ENCODE measurements around the gene KATNA1.
"Not testable (repeated sequence)": the region's sequence is repeated elsewhere in the genome, so short reads cannot be mapped to it uniquely, and the experiment has no call there.

KATNA1 gene

GRCh38 chr6:149648148-149649145 lies at the start of gene KATNA1:
Gene KATNA1 (minus strand): TSS chr6:149648714. CDS start chr6:149638547, 10,167 bp downstream.
- Histone ChIP-seq H3K27me3 (ENCODE audit: control insufficient read depth in 1 of 2, insufficient read depth in 2 of 2, low read length in 2 of 2) (no peaks in the 10 kb centered on the region), H3K36me3 (ENCODE audit: control insufficient read depth in 1 of 2, insufficient read depth in 2 of 2, low read length in 2 of 2) (no peaks in the 10 kb centered on the region), H3K4me1 (ENCODE audit: control insufficient read depth in 1 of 2, insufficient read depth in 2 of 2, low read length in 2 of 2) (peaks cover 4 to 9% of the 10 kb centered on the region in 2 donors), H3K9ac (ENCODE audit: low read depth in 1 of 2, low read length in 2 of 2) (peak within 1 kb of the TSS; percentile 86 to 91), H3K9me3 (ENCODE audit: control insufficient read depth in 1 of 2, low read length in 2 of 2) (no peaks in the 10 kb centered on the region), H3K4me3 (ENCODE audit: low read depth in 1 of 2, low read length in 2 of 2) (peak within 1 kb of the TSS; percentile 89 to 90), H3K27ac (ENCODE audit: low read depth, low read length) (peak within 1 kb of the TSS; percentile 51)

- Histone ChIP-seq H3K9ac (ENCODE audit: low read depth in 1 of 2, low read length in 2 of 2) (no peak overlapping the region), H3K27me3 (ENCODE audit: control insufficient read depth in 1 of 2, insufficient read depth in 2 of 2, low read length in 2 of 2) (no peaks in the 10 kb centered on the region), H3K9me3 (ENCODE audit: control insufficient read depth in 1 of 2, low read length in 2 of 2) (no peaks in the 10 kb centered on the region), H3K27ac (ENCODE audit: low read depth, low read length) (no peak overlapping the region), H3K4me1 (ENCODE audit: control insufficient read depth in 1 of 2, insufficient read depth in 2 of 2, low read length in 2 of 2) (no peaks in the 10 kb centered on the region), H3K36me3 (ENCODE audit: control insufficient read depth in 1 of 2, insufficient read depth in 2 of 2, low read length in 2 of 2) (peaks cover 0 to 19% of the 10 kb centered on the region in 2 donors), H3K4me3 (ENCODE audit: low read depth in 1 of 2, low read length in 2 of 2) (no peak overlapping the region)
These were observed 49.7 kb upstream of the KATNA1 start for GRCh38 chr6:149698175-149698574.

- H3K27me3 ChIP-seq (ENCODE audit: control insufficient read depth in 1 of 2, insufficient read depth in 2 of 2, low read length in 2 of 2) = no peaks in the 10 kb centered on the region
- no peaks in the 10 kb centered on the region for H3K9me3 ChIP-seq (ENCODE audit: control insufficient read depth in 1 of 2, low read length in 2 of 2)
- H3K27ac ChIP-seq (ENCODE audit: low read depth, low read length) = no peak overlapping the region
- H3K36me3 ChIP-seq (ENCODE audit: control insufficient read depth in 1 of 2, insufficient read depth in 2 of 2, low read length in 2 of 2) = peaks cover 5 to 28% of the 10 kb centered on the region in 2 donors
- no peaks in the 10 kb centered on the region for H3K4me1 ChIP-seq (ENCODE audit: control insufficient read depth in 1 of 2, insufficient read depth in 2 of 2, low read length in 2 of 2)
- no peak overlapping the region for H3K9ac ChIP-seq (ENCODE audit: low read depth in 1 of 2, low read length in 2 of 2)
- no peak overlapping the region for H3K4me3 ChIP-seq (ENCODE audit: low read depth in 1 of 2, low read length in 2 of 2)
These were observed 48.4 kb upstream of the KATNA1 start for GRCh38 chr6:149696901-149697300.

GRCh38 chr6:149694921-149695320 lies 46.4 kb upstream of the KATNA1 start:
- H3K36me3 ChIP-seq (ENCODE audit: control insufficient read depth in 1 of 2, insufficient read depth in 2 of 2, low read length in 2 of 2) = peaks cover 6 to 35% of the 10 kb centered on the region in 2 donors

GRCh38 chr6:149691201-149691600 lies 42.7 kb upstream of the KATNA1 start:
- no peaks in the 10 kb centered on the region for H3K27me3 ChIP-seq (ENCODE audit: control insufficient read depth in 1 of 2, insufficient read depth in 2 of 2, low read length in 2 of 2)
- peaks cover 10 to 28% of the 10 kb centered on the region in 2 donors for H3K36me3 ChIP-seq (ENCODE audit: control insufficient read depth in 1 of 2, insufficient read depth in 2 of 2, low read length in 2 of 2)
- no peak overlapping the region for H3K27ac ChIP-seq (ENCODE audit: low read depth, low read length)
- no peak overlapping the region for H3K4me3 ChIP-seq (ENCODE audit: low read depth in 1 of 2, low read length in 2 of 2)
- no peaks in the 10 kb centered on the region for H3K9me3 ChIP-seq (ENCODE audit: control insufficient read depth in 1 of 2, low read length in 2 of 2)
- H3K9ac ChIP-seq (ENCODE audit: low read depth in 1 of 2, low read length in 2 of 2) = no peak overlapping the region
- H3K4me1 ChIP-seq (ENCODE audit: control insufficient read depth in 1 of 2, insufficient read depth in 2 of 2, low read length in 2 of 2) = no peaks in the 10 kb centered on the region

More at GRCh38 chr6:149694921-149695320, 46.4 kb upstream of the KATNA1 start:
- H3K4me1 ChIP-seq (ENCODE audit: control insufficient read depth in 1 of 2, insufficient read depth in 2 of 2, low read length in 2 of 2) = no peaks in the 10 kb centered on the region
- H3K27ac ChIP-seq (ENCODE audit: low read depth, low read length) = no peak overlapping the region
- H3K4me3 ChIP-seq (ENCODE audit: low read depth in 1 of 2, low read length in 2 of 2) = no peak overlapping the region
- H3K27me3 ChIP-seq (ENCODE audit: control insufficient read depth in 1 of 2, insufficient read depth in 2 of 2, low read length in 2 of 2) = no peaks in the 10 kb centered on the region
- H3K9ac ChIP-seq (ENCODE audit: low read depth in 1 of 2, low read length in 2 of 2) = no peak overlapping the region
- H3K9me3 ChIP-seq (ENCODE audit: control insufficient read depth in 1 of 2, low read length in 2 of 2) = no peaks in the 10 kb centered on the region

- H3K4me1 ChIP-seq (ENCODE audit: control insufficient read depth in 1 of 2, insufficient read depth in 2 of 2, low read length in 2 of 2) = no peaks in the 10 kb centered on the region
- H3K27ac ChIP-seq (ENCODE audit: low read depth, low read length) = no peak overlapping the region
- peaks cover 18 to 24% of the 10 kb centered on the region in 2 donors for H3K36me3 ChIP-seq (ENCODE audit: control insufficient read depth in 1 of 2, insufficient read depth in 2 of 2, low read length in 2 of 2)
- H3K4me3 ChIP-seq (ENCODE audit: low read depth in 1 of 2, low read length in 2 of 2) = no peak overlapping the region
- no peak overlapping the region for H3K9ac ChIP-seq (ENCODE audit: low read depth in 1 of 2, low read length in 2 of 2)
- H3K9me3 ChIP-seq (ENCODE audit: control insufficient read depth in 1 of 2, low read length in 2 of 2) = no peaks in the 10 kb centered on the region
- no peaks in the 10 kb centered on the region for H3K27me3 ChIP-seq (ENCODE audit: control insufficient read depth in 1 of 2, insufficient read depth in 2 of 2, low read length in 2 of 2)
These were observed 37.7 kb upstream of the KATNA1 start for GRCh38 chr6:149686230-149686629.

GRCh38 chr6:149683256-149683859 lies 34.8 kb upstream of the KATNA1 start:
- no peak overlapping the region for H3K27ac ChIP-seq (ENCODE audit: low read depth, low read length)
- H3K27me3 ChIP-seq (ENCODE audit: control insufficient read depth in 1 of 2, insufficient read depth in 2 of 2, low read length in 2 of 2) = no peaks in the 10 kb centered on the region
- H3K4me1 ChIP-seq (ENCODE audit: control insufficient read depth in 1 of 2, insufficient read depth in 2 of 2, low read length in 2 of 2) = no peaks in the 10 kb centered on the region
- no peak overlapping the region for H3K4me3 ChIP-seq (ENCODE audit: low read depth in 1 of 2, low read length in 2 of 2)
- H3K9ac ChIP-seq (ENCODE audit: low read depth in 1 of 2, low read length in 2 of 2) = no peak overlapping the region
- peaks cover 16 to 18% of the 10 kb centered on the region in 2 donors for H3K36me3 ChIP-seq (ENCODE audit: control insufficient read depth in 1 of 2, insufficient read depth in 2 of 2, low read length in 2 of 2)
- H3K9me3 ChIP-seq (ENCODE audit: control insufficient read depth in 1 of 2, low read length in 2 of 2) = no peaks in the 10 kb centered on the region

- not testable (repeated sequence) for H3K27ac ChIP-seq (ENCODE audit: low read depth, low read length); H3K27me3 ChIP-seq (ENCODE audit: control insufficient read depth in 1 of 2, insufficient read depth in 2 of 2, low read length in 2 of 2); H3K4me3 ChIP-seq (ENCODE audit: low read depth in 1 of 2, low read length in 2 of 2); H3K4me1 ChIP-seq (ENCODE audit: control insufficient read depth in 1 of 2, insufficient read depth in 2 of 2, low read length in 2 of 2); H3K9ac ChIP-seq (ENCODE audit: low read depth in 1 of 2, low read length in 2 of 2); H3K9me3 ChIP-seq (ENCODE audit: control insufficient read depth in 1 of 2, low read length in 2 of 2)
- H3K36me3 ChIP-seq (ENCODE audit: control insufficient read depth in 1 of 2, insufficient read depth in 2 of 2, low read length in 2 of 2) = peaks cover 18 to 20% of the 10 kb centered on the region in 2 donors
These were observed 33.3 kb upstream of the KATNA1 start for GRCh38 chr6:149681845-149682244.

GRCh38 chr6:149681209-149681608 lies 32.7 kb upstream of the KATNA1 start:
- Histone ChIP-seq H3K4me3 (ENCODE audit: low read depth in 1 of 2, low read length in 2 of 2) (no peak overlapping the region), H3K27ac (ENCODE audit: low read depth, low read length) (no peak overlapping the region), H3K9me3 (ENCODE audit: control insufficient read depth in 1 of 2, low read length in 2 of 2) (no peaks in the 10 kb centered on the region), H3K9ac (ENCODE audit: low read depth in 1 of 2, low read length in 2 of 2) (no peak overlapping the region), H3K36me3 (ENCODE audit: control insufficient read depth in 1 of 2, insufficient read depth in 2 of 2, low read length in 2 of 2) (peaks cover 24% of the 10 kb centered on the region in 2 donors), H3K4me1 (ENCODE audit: control insufficient read depth in 1 of 2, insufficient read depth in 2 of 2, low read length in 2 of 2) (no peaks in the 10 kb centered on the region), H3K27me3 (ENCODE audit: control insufficient read depth in 1 of 2, insufficient read depth in 2 of 2, low read length in 2 of 2) (no peaks in the 10 kb centered on the region)

- Histone ChIP-seq H3K9ac (ENCODE audit: low read depth in 1 of 2, low read length in 2 of 2) (no peak overlapping the region), H3K27ac (ENCODE audit: low read depth, low read length) (no peak overlapping the region), H3K4me1 (ENCODE audit: control insufficient read depth in 1 of 2, insufficient read depth in 2 of 2, low read length in 2 of 2) (no peaks in the 10 kb centered on the region), H3K4me3 (ENCODE audit: low read depth in 1 of 2, low read length in 2 of 2) (no peak overlapping the region), H3K27me3 (ENCODE audit: control insufficient read depth in 1 of 2, insufficient read depth in 2 of 2, low read length in 2 of 2) (no peaks in the 10 kb centered on the region), H3K9me3 (ENCODE audit: control insufficient read depth in 1 of 2, low read length in 2 of 2) (no peaks in the 10 kb centered on the region), H3K36me3 (ENCODE audit: control insufficient read depth in 1 of 2, insufficient read depth in 2 of 2, low read length in 2 of 2) (peaks cover 24 to 31% of the 10 kb centered on the region in 2 donors)
These were observed 32.0 kb upstream of the KATNA1 start for GRCh38 chr6:149680503-149680902.
